ENCODE data around the gene UNC119.

DNA sequence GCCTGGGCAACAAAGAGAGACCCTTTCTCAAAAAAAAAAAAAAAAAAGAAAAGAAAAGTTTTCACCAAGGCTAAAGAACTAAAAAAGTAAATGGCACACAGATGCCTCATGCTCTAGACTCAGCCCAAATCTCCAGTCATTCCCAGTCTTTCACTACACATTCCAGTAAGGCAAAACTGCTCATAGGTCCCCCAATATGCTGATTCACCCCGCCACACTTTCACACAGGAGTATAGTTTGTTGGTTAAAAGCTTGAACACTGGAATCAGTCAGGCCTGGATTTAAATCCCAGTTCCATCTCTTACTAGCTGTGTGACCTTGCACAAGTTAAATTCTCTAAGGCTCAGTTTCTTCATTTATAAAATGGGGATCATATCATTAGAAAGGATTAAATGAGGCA, 17.0 kb upstream of the UNC119 start:
- TF ChIP-seq EZH2 (IDR thresholded peaks at IDR 0.05; ENCODE audit: low read length) = no peak
- TF ChIP-seq, protein P1, sequence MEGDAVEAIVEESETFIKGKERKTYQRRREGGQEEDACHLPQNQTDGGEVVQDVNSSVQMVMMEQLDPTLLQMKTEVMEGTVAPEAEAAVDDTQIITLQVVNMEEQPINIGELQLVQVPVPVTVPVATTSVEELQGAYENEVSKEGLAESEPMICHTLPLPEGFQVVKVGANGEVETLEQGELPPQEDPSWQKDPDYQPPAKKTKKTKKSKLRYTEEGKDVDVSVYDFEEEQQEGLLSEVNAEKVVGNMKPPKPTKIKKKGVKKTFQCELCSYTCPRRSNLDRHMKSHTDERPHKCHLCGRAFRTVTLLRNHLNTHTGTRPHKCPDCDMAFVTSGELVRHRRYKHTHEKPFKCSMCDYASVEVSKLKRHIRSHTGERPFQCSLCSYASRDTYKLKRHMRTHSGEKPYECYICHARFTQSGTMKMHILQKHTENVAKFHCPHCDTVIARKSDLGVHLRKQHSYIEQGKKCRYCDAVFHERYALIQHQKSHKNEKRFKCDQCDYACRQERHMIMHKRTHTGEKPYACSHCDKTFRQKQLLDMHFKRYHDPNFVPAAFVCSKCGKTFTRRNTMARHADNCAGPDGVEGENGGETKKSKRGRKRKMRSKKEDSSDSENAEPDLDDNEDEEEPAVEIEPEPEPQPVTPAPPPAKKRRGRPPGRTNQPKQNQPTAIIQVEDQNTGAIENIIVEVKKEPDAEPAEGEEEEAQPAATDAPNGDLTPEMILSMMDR (optimal IDR thresholded peaks at IDR 0.05 in 1 of 3, IDR thresholded peaks at IDR 0.05 in 1 of 3, conservative IDR thresholded peaks at IDR 0.05 in 1 of 3; ENCODE audit: extremely low read depth in 1 of 3, insufficient read depth in 2 of 3, low read length in 3 of 3) = no peak
